K562 (cell line): Measurements from ENCODE around the gene UNC45A. TPM values are rescaled to one million over a fixed set of nuclear protein-coding genes. Genes with fewer than 3 reads are reported as not detected.

Experiments used
- CBX3 ChIP-seq, 2 experiments: IDR thresholded peaks; 1 replicate in 1 of 2; 2 replicates in 1 of 2; pipeline ENCODE4 v1.6.1; 2012; ENCODE audit warnings: inconsistent platforms in 2 of 2, low read length in 2 of 2, borderline replicate concordance in 1 of 2, control low read depth in 1 of 2
- CGGBP1 ChIP-seq: fragments of 250-450 bp; sonication (Bioruptor Pico); IDR thresholded peaks from 2 replicates; pipeline ENCODE4 v1.9.0; 2021; ENCODE audit warnings: mild to moderate bottlenecking
- CTCF ChIP-seq, 3 experiments: IDR thresholded peaks in 2 of 3; conservative IDR thresholded peaks in 1 of 3; 2 replicates each; pipeline ENCODE4 v1.5.1; 2011 to 2012; ENCODE audit warnings: low read length in 3 of 3, mild to moderate bottlenecking in 3 of 3, control low read depth in 2 of 3, improper control_type of control experiment in 1 of 3, inconsistent platforms in 1 of 3, low read depth in 1 of 3, mixed read lengths in 1 of 3, moderate library complexity in 1 of 3; ENCODE audit not compliant: insufficient read depth in 2 of 3
- FOXJ2 ChIP-seq: fragments of 200-800 bp; sonication (Bioruptor generic); IDR thresholded peaks from 2 replicates; pipeline ENCODE4 v1.6.1; 2016; ENCODE audit warnings: missing genetic modification characterization, missing compliant biosample characterization
- HES1 ChIP-seq: fragments of 450-650 bp; IDR thresholded peaks from 2 replicates; pipeline ENCODE4 v1.6.1; 2016; ENCODE audit warnings: low read depth, mild to moderate bottlenecking, moderate library complexity
- KLF6 ChIP-seq: fragments of 250-450 bp; sonication (Bioruptor Pico); IDR thresholded peaks from 2 replicates; pipeline ENCODE4 v1.4.0; 2020; ENCODE audit warnings: mild to moderate bottlenecking, moderate library complexity, borderline replicate concordance
- MNT ChIP-seq, 2 experiments: fragments of 450-650 bp; conservative IDR thresholded peaks; 2 replicates each; pipeline ENCODE4 v1.6.1; 2017; ENCODE audit warnings: mild to moderate bottlenecking in 2 of 2, moderate library complexity in 2 of 2
- NCOR1 ChIP-seq: fragments of 450-650 bp; IDR thresholded peaks from 2 replicates; pipeline ENCODE4 v1.6.1; 2016; ENCODE audit warnings: mild to moderate bottlenecking, moderate library complexity
- OTX1 ChIP-seq: fragments of 450-650 bp; formaldehyde crosslinking; IDR thresholded peaks from 2 replicates; pipeline ENCODE4 v1.4.0; 2022; ENCODE audit warnings: mild to moderate bottlenecking
- PHB ChIP-seq: fragments of 250-450 bp; sonication (Bioruptor Pico); IDR thresholded peaks from 2 replicates; pipeline ENCODE4 v1.5.0; 2021
- PHF20 ChIP-seq: fragments of 450-650 bp; IDR thresholded peaks from 2 replicates; pipeline ENCODE4 v1.6.1; 2018; ENCODE audit not compliant: partially characterized antibody
- PURB ChIP-seq: sonication (generic); formaldehyde crosslinking; IDR thresholded peaks from 2 replicates; pipeline ENCODE4 v1.9.0; 2021; ENCODE audit warnings: low read depth, mild to moderate bottlenecking, missing genetic modification reagents
- RBFOX2 ChIP-seq: fragments of 200-400 bp; formaldehyde crosslinking; IDR thresholded peaks from 2 replicates; pipeline ENCODE4 v1.6.1; 2017; ENCODE audit warnings: low read depth, mild to moderate bottlenecking, low read length, moderate library complexity
- RERE ChIP-seq: sonication (generic); formaldehyde crosslinking; IDR thresholded peaks from 2 replicates; pipeline ENCODE4 v1.8.0; 2023; ENCODE audit warnings: missing genetic modification reagents, mild to moderate bottlenecking, borderline replicate concordance
- ZSCAN32 ChIP-seq: fragments of 450-650 bp; formaldehyde crosslinking; IDR thresholded peaks from 2 replicates; pipeline ENCODE4 v1.4.0; 2020; ENCODE audit warnings: mild to moderate bottlenecking, moderate library complexity
- polyA plus RNA-seq, 8 experiments: library from polyadenylated mRNA; depleted of rRNA in 4 of 8; stranded (reverse) in 5 of 8; unstranded in 3 of 8; fragments of >200 nt; fragmentation: Nextera tagmentation in 2 of 8; fragmentation: Illumina TruSeq in 1 of 8; extraction: Ambion mirVana in 2 of 8; extraction: Trizol in 1 of 8; gene quantifications; 2 replicates each; pipeline versions ENCODE4 v1.2.1 to v1.2.3, GENCODE V29; 2011 to 2014; ENCODE audit warnings: inconsistent platforms in 1 of 8, missing spikeins in 1 of 8
- total RNA-seq, 7 experiments: library from RNA; depleted of rRNA in 6 of 7; stranded (reverse); fragments of >200 nt in 6 of 7; fragmentation: Illumina TruSeq in 2 of 7; extraction: Trizol in 2 of 7; gene quantifications; 2 replicates each; pipeline versions ENCODE4 v1.2.1 to v1.2.3, GENCODE V29; 2011 to 2021; ENCODE audit warnings: low replicate concordance in 1 of 7

The UNC45A gene
- total and polyA plus RNA-seq, 9 of the 15 experiments (the other 6 are each of a cell fraction or from before 2014, with no cell fraction given), result 22.4 to 79.3 (median 43.7) TPM

GRCh38 chr15:90902040-90902839 lies 32.8 kb upstream of the UNC45A start (continued):
- no peak for TF ChIP-seq RERE (CRISPR knock-in tag)
- 0 out of 3 replicates have a peak, but pooled peaks of 1 of the 2 experiments have one; percentile 59 for TF ChIP-seq CBX3 (IDR thresholded peaks at IDR 0.05; ENCODE audit: borderline replicate concordance in 1 of 2, low read length in 2 of 2)
- TF ChIP-seq RBFOX2, result peak; percentile 81
- TF ChIP-seq PHF20, result peak; percentile 34
- TF ChIP-seq NCOR1, result no peak
- 0 out of 2 replicates have a peak, but pooled peaks have one; percentile 47 for TF ChIP-seq PHB
- TF ChIP-seq CGGBP1, result no peak
- no peak for TF ChIP-seq ZSCAN32 (CRISPR knock-in tag)
- TF ChIP-seq HES1, result no peak
- no peak for TF ChIP-seq PURB (CRISPR knock-in tag)
- TF ChIP-seq FOXJ2 (tag), result peak; percentile 13
- 0 out of 2 replicates have a peak, but pooled peaks have one; percentile 32 for TF ChIP-seq KLF6 (CRISPR knock-in tag)
- no peak for TF ChIP-seq OTX1
- peak; percentile 56 to 66; a peak in 2 of 4 replicates for TF ChIP-seq MNT (conservative IDR thresholded peaks at IDR 0.05)
- peak; percentile 61 to 77 (median 69) for TF ChIP-seq CTCF (IDR thresholded peaks at IDR 0.05 in 2 of 3, conservative IDR thresholded peaks at IDR 0.05 in 1 of 3; ENCODE audit: insufficient read depth in 2 of 3, low read depth in 1 of 3, low read length in 3 of 3)
